Tibial nerve (tissue), 4 donors: ENCODE data around the gene BCKDHB.

Experiments used
- EP300 ChIP-seq, 2 donors: sonication (generic); formaldehyde crosslinking; IDR thresholded peaks; one replicate each; pipeline ENCODE4 v1.6.1; 2017; ENCODE audit warnings: antibody characterized with exemption in 2 of 2, mild to moderate bottlenecking in 1 of 2
- TF ChIP-seq, protein P1 (sequence below), 5 experiments: fragments of 200-600 bp in 3 of 5; fragments of 450-650 bp in 2 of 5; sonication (generic) in 3 of 5; IDR thresholded peaks; one replicate each; pipeline ENCODE4 v1.5.1; 2016 to 2019; ENCODE audit warnings: antibody characterized with exemption in 5 of 5, mild to moderate bottlenecking in 3 of 5, moderate library complexity in 2 of 5

DNA sequence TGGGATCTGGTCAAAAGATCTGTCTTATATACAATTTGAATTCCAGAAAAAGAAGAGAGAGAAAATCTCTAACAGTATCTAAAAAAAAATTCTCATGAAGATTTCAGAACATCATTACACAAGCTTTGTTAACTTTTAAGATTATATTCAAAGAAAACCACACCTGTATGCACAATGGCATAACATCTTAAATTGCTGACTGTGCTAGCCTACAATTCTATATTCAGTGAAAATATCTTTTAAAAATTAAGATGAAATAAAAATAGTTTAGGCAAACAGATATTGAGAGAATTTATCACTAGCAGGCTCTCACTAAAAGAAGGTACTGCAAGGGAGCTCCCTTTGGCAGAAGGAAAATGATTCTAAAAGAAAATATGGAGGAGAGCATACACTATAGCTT is 100.3 kb downstream of the BCKDHB start:
- TF ChIP-seq, protein P1, sequence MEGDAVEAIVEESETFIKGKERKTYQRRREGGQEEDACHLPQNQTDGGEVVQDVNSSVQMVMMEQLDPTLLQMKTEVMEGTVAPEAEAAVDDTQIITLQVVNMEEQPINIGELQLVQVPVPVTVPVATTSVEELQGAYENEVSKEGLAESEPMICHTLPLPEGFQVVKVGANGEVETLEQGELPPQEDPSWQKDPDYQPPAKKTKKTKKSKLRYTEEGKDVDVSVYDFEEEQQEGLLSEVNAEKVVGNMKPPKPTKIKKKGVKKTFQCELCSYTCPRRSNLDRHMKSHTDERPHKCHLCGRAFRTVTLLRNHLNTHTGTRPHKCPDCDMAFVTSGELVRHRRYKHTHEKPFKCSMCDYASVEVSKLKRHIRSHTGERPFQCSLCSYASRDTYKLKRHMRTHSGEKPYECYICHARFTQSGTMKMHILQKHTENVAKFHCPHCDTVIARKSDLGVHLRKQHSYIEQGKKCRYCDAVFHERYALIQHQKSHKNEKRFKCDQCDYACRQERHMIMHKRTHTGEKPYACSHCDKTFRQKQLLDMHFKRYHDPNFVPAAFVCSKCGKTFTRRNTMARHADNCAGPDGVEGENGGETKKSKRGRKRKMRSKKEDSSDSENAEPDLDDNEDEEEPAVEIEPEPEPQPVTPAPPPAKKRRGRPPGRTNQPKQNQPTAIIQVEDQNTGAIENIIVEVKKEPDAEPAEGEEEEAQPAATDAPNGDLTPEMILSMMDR (IDR thresholded peaks at IDR 0.05), result no peak
- TF ChIP-seq EP300 (IDR thresholded peaks at IDR 0.05), result no peak
